HK-2 (cell line): ENCODE measurements around the gene ZAR1.
"Not testable (repeated sequence)": the region's sequence is repeated elsewhere in the genome, so short reads cannot be mapped to it uniquely, and the experiment has no call there.

Experiments used
- DNase-seq: peaks from one replicate; pipeline ENCODE4 v3.0.0-alpha.2; 2018; ENCODE audit not compliant: unreplicated experiment

Gene ZAR1, protein sequence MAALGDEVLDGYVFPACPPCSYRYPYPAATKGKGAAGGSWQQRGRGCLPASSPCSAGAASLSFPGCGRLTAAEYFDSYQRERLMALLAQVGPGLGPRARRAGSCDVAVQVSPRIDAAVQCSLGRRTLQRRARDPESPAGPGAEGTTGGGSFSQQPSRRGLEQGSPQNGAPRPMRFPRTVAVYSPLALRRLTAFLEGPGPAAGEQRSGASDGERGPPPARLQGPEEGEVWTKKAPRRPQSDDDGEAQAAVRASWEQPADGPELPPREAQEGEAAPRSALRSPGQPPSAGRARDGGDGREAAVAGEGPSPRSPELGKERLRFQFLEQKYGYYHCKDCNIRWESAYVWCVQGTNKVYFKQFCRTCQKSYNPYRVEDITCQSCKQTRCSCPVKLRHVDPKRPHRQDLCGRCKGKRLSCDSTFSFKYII

DNA sequence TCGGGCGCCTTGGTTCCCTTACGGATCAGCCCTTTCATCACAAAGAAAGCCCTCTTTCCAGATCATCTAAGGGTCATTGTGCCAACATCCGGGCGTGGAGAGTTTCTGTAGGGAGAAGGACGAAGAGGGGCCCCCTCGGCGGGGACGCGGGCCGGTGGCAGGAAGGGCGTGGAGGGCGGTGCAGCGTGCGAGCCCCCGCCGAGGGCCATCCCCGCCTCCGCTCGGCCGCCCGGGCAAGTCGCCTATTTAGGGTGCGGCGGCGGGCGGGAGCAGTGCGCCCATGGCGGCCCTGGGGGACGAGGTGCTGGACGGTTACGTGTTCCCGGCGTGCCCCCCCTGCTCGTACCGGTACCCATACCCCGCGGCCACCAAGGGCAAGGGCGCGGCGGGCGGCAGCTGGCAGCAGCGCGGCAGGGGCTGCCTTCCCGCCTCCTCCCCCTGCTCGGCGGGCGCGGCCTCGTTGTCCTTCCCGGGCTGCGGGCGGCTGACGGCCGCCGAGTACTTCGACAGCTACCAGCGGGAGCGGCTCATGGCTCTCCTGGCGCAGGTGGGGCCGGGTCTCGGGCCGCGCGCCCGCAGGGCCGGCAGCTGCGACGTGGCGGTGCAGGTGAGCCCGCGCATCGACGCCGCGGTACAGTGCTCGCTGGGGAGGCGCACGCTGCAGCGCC, at the start of gene ZAR1:
TSS of gene ZAR1 (plus strand) at position 241 of the 668 bp plus-strand sequence. CDS start at position 281, 40 bp downstream.
- no peak for DNase-seq

DNA sequence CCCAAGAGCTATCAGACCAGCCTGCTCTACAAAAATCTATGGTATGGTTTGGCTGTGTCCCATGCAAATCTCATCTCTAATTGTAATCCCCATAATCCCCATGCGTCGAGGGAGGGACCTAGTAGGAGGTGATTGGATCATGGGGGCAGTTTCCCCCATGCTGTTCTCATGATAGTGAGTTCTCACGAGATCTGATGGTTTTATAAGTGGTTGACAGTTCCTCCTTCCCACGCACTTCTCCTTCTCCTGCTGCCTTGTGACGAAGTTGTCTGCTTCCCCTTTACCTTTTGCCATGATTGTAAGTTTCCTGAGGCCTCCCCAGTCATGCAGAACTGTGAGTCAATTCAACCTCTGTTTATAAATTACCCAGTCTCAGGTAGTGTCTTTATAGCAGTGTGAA, 49.1 kb upstream of the ZAR1 start:
- not testable (repeated sequence) for DNase-seq

DNA sequence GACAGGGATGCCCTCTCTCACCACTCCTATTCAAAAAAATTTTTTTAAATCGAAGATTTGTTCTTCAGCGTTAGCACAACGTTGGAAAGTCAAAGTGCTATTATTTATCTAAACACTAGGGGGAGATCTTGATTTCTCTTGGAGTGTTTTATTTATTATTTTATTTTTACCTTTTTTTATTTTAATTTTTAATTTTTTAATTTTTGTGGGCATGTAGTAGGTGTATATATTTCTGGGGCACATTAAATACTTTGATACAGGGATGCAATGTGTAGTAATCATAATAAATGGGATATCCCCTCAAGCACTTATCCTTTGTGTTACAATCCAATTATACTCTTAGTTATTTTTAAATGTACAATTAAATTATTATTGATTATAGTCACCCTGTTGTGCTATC, 44.3 kb upstream of the ZAR1 start:
- no peak for DNase-seq

DNA sequence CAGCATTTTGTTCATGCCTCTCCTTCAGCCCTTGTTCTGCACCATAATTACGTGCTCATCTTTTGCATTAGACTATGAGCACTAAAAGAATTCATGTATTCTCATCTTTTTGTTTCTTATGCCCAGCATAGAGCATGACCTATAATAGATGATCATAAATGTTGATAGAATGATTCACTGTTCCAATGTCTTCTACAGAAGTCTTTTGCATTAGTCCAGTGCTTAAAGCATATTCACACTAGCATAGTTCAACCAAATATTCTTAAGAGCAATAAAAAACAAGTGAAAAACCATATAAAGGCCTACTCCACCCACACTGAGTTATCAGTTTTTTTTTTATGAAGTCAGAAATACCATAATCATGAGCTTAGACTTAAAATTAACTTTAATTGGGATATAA, 43.4 kb upstream of the ZAR1 start:
- DNase-seq = no peak

DNA sequence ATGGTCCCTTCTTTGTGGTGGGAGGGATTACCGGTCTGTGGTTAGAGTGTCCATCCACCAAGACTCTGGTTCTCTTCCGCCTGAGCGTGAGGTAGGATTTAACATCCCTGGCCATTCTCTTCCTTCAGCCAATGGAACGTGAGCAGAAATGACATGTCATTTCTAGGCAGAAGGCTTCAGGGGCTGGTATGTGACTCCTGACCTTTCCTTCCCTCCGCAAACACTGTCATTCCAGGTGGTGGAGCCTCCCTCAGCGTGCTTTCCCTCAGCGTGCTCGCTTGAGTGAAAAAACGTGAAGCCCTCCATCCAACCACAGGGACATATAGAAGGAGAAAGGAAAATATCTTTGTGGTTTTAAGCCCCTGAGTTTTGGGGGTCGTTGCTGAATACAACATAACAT, 40.9 kb upstream of the ZAR1 start:
- no peak for DNase-seq

DNA sequence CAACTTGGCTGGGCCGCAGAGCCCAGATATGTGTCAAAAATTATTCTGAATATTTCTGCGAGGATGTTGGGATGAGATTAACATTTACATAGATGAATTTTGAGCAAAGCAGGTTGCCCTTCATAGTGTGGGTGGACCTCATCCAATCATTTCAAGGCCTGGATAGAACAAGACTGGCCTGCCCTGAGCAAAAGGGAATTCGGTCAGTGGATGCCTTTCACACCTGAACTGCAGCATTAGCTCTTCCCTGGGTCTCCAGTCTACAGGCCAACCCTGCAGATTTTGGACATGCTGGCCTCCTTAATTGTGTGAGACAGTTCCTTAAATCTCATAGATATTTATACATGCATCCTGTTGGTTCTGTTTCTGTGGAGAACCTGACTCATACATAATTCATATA, 39.3 kb upstream of the ZAR1 start:
- no peak for DNase-seq

DNA sequence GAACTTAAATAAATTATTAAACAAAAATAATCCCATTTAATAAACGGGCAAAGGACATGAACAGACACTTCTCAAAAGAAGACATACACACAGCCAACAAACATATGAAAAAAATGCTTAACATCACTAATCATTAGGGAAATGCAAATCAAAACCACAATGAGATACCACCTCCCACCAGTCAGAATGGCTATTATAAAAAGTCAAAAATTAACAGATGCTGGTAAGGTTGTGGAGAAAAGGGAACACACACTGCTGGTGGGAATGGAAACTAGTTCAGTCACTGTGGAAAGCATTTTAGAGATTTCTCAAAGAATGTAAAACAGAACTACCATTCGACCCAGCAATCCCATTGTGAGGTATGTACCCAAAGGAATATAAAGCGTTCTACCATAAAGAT, 38.4 kb upstream of the ZAR1 start:
- not testable (repeated sequence) for DNase-seq

DNA sequence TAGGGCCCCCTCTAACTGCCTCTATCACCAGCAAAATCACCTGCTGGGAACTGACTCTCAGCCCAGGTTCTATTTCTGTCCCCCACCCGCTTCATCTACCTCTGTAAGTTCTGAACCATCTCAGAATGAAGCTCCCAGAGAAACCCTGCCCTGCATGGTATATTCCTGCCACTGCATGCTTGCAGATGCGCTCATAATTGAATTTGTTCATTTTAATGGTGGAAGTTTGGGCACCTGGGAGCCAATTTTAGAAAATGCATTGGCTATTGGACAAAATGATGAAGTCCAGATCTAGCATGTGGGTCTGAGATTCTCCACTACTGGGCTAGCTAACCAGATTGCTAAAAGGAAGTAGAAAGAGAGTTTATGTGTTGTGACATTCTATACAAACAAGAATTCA, 35.5 kb upstream of the ZAR1 start:
- no peak for DNase-seq

DNA sequence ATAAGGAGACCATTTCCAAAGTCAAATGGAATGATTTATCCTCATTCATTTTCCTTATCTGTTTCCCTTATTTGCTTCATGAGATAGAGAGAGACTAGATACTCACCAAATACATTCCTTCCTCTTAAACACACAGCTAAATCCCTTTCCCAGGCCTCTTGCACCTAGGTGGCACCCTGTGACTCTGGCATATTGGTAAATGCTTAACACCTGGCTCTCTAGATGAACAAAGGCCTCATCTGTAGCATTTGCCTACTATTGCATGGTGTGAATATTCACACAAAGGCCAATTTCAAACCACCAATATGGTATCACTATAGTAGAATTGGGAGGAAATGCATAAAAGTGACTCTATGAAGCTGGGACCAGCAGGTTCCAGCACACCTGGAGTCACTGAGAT, 29.1 kb upstream of the ZAR1 start:
- no peak for DNase-seq

DNA sequence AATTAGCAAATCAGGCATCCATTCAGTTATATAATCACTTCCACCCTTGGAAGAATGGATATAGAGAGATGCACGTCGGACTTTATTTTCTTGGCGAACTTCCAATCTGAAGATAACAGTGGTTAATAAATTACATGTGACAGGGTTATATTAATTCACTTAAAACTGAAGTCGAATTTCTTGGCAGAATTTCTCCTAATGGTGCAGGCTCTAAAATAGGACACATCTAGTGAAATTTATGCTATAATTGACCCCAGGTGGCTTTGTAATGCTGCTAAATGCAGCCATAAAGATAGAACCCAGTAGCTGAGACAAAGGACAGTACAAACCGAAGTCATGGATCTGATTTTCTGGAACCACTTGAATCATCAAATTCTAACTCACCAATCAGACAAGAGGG, 27.7 kb upstream of the ZAR1 start:
- no peak for DNase-seq

DNA sequence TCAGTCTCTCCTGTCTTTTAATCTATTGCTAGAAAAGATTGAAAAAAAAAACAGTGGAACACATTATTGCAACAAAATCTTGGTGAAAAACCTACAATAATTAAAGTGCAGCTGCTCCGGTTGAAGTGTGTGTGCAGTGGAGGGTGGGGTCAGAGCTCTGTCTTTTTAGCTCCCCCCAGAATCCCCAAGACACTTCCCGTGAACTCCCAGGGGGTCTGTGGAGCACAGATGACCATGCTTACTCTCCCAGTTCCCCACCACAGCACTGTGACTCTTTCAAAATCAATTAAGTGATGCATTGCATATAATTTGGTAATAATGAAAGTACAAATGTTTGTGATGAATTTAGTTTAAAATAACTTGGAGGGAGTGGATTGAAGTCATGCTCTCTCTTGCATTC, 22.6 kb upstream of the ZAR1 start:
- no peak for DNase-seq

DNA sequence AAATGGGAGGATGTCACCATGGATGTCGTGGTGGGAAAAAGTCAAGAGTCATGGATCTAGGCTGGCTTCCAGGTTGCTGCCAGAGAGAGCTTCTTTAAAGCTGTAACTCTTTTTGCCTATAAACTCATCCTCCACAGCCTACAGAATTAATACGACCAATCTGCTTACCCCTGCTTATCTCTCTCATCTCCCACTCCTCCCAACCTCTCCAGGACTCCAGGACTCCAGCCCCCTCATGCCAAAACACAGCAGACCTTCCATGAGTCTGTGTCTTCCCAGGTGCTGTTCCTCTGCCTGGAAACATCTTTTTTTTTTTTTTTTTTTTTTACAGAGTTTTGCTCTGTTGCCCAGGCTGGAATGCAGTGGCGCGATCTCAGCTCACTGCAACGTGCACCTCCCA, 22.2 kb upstream of the ZAR1 start:
- DNase-seq = no peak

DNA sequence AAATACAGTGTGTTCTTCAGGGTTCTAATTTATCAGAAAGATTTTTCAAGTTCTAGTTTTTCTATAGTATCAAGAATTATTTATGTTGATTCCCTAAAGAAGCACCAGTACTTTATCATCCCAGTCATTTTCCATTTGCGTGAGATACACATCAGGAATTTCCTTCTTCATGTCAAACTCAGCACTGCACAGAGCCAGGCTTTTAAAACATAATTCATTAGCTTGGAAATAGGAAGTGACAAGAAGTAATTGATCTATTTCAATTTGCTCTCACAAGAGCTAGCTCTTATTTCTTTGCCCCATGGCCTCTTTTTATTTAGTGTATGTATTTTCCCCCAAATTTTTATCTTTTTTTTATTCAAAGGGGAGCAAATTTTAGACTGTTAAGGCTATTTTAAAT, 19.9 kb upstream of the ZAR1 start:
- no peak for DNase-seq

DNA sequence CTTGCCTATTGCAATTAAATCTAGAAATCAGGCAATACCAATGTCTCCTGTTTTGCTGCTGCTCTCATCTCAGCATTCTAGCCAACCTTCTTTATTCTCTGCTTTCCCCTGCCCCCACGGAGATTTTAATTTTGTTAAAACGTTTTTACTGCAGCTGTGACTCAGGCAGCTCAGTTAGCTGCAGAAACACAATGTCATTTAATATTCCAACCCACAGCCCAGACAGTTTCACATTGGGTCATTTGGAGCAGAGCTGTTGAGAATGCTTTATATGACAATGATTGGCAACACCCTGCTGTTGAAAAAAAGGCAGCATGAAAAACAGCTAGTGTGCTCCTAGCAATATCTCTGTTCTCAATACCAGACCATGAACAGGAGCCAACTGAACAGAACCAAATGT, 19.5 kb upstream of the ZAR1 start:
- no peak for DNase-seq

DNA sequence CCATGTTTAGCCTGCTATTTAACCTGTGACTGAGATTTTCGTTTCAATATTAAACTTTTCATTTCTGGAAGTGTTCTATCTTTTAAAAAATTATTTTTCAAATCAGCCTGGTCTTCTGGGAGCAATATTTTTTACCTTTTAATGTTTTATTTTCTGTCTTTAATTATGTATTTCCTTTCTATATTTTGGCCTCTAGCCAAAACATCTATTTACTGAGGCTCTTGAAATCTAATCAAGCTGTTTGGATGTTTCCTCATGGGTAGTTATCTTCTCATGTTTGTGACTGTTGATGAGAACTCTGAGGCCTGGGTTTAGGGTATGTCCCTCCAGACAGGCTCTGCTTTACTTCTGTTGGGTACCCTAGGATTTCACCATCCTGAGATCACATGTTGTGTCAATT, 17.3 kb upstream of the ZAR1 start:
- no peak for DNase-seq

DNA sequence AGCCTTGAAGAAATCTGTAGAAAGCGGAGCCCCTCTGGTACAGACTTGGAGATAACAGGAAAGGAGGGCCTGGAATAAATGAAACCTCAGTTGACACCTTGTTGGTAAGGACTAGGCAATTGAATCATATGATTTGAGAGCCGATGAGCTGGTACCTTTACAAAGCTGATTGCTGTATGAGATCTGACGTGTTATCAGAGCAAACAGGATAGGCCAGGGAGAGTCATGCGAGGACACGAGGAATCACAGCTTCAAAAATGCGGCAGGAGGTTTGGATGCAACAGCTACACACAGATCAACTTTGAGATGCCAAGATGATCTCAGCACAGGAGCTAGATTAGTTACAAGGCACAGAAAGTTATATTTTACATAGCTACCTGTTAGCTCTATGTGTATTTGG, 14.3 kb upstream of the ZAR1 start:
- DNase-seq = no peak

DNA sequence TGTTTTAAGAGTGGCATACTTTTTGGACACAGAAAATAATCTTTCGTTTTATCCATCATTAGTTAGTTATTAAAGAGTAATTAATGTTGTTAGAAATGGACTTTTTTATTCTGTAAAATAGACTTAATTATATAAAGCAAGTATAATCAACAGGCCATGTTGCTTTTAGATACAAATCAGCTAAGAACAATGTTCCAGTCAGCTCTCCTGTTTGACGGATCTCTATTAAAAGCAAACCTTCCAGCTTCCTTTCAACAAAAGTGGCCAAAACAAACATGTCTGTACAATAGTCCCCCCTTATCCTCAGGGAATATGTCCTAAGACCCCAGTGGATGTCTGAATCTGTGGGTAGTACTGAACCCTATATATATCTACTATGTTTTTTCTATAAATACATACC, 11.8 kb upstream of the ZAR1 start:
- no peak for DNase-seq

DNA sequence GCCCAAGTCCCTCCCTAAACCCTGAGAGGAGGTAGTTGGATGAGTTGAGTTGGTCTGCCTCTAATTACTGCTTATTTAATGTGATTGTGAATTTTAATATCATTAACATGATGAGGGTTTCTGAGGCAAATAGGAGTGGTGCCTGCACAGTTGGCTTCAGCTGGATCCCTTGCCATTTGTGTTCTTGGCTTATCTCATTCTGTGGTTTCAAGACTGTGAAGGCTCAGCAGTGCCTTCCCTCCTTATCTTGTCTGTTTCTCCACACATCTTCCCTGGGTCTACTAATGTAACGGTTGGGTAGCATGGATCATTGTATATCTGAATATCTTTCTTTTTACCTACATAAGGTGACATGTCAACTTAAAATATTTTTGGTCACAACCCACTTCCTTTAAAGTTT, 8.5 kb upstream of the ZAR1 start:
- DNase-seq = no peak

DNA sequence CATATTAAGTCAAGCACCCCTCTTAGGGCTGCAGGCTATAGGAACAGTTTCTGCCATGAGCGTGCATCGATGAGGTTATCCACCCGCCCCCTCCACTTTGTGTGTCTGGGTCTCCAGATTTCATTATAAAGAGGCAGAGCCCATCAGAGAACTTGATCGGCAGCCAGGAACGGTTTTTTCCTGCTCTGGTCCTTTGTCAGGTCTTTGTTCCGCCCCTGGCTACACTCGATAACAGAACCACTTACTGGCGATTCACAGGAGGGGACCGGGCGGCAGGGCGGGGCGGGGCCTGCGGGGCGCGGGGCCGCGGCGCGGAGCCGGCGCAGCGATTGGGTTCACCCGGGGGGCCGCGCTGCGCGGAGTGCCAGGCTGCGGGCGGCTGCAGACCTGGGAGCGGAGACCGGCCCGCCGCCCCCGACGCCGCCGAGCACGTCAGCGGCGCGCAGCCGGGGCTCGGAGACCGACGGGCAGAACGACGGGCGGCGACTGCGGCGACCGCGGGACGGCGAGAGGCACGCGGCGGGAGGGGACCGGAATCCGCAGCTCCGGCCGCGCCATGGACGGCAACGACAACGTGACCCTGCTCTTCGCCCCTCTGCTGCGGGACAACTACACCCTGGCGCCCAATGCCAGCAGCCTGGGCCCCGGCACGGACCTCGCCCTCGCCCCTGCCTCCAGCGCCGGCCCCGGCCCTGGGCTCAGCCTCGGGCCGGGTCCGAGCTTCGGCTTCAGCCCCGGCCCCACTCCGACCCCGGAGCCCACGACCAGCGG, 6.9 kb upstream of the ZAR1 start, which contains the start of gene SLC10A4:
TSS of gene SLC10A4 (plus strand) at position 338 of the 771 bp plus-strand sequence. CDS start at position 557, 219 bp downstream.
- DNase-seq = no peak

DNA sequence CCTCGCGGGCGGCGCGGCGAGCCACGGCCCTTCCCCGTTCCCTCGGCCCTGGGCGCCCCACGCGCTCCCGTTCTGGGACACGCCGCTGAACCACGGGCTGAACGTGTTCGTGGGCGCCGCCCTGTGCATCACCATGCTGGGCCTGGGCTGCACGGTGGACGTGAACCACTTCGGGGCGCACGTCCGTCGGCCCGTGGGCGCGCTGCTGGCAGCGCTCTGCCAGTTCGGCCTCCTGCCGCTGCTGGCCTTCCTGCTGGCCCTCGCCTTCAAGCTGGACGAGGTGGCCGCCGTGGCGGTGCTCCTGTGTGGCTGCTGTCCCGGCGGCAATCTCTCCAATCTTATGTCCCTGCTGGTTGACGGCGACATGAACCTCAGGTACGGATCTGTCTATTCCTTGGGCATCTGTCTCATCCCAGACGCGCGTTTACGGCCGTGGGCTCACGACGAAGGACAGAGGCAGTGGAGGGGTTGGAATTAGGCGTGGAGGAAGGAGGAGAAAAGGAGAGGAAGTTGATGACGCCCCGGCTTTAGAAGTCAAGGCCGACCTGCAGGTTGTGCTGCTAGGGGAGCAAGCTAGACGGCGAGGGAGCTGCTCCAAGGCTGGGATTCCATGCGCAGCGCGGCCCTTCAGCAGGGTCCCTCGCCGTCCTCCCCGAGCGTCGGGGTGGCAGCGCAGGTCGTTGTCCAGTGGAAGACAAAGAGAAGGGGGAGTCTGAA, 6.1 kb upstream of the ZAR1 start:
- no peak for DNase-seq

DNA sequence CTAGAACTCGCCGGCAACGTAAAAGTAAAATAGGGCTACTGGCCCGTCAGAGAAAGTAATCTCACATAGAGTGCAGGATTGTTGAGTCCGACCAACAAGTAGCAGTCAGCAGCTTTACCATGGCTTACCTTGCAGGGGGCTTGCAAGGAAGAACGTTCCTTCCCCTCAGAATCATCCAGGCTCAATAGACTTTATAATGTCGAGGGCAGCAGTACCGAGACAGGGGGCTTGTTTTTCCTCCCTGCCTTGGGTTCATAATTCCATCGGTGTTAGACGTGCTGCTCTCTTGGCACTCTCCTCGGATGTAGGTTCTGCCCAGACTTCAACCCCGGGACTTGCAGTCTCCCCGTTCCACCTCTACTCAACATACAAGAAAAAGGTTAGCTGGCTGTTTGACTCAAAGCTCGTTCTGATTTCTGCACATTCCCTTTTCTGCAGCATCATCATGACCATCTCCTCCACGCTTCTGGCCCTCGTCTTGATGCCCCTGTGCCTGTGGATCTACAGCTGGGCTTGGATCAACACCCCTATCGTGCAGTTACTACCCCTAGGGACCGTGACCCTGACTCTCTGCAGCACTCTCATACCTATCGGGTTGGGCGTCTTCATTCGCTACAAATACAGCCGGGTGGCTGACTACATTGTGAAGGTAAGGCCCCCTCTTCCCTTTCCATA, 5.4 kb upstream of the ZAR1 start:
- no peak for DNase-seq

DNA sequence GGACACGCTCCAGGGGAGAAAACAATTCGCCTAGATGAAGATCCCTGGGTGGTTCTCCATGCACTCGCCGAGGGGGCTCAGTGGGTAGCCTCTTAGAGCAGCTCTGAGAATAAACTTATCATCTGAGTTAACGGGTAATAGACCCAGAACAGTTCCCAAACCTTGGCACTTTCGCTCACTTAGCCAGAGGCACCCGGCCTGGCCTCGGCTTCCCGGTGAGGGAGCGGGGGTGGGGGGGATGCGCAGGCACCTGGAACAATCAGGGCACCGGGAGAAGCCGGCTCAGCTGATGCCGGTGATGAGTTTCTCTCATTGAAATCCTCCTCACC, 405 bp upstream of the ZAR1 start:
- DNase-seq = no peak
